Panc1 (cell line): ENCODE measurements around the gene CCDC80. TPM values are rescaled to one million over a fixed set of nuclear protein-coding genes. Genes with fewer than 3 reads are reported as not detected.

Experiments used
- ATAC-seq: fragments of 200-7000 bp; cut with Tn5 transposase; 2 replicates; pipeline ENCODE4 v1.9.1; 2020; ENCODE audit warnings: mild to moderate bottlenecking, moderate library complexity
- BruUV-seq: library from RNA; stranded (reverse); fragments of 400-500 nt; replicated peaks from 2 replicates; lab custom pipeline; 2021; lab: Mats Ljungman, UMichigan
- CTCF ChIA-PET: fragments of 300-600 bp; sonication (Branson Sonifier 250); formaldehyde crosslinking; loops from one replicate; lab custom pipeline; 2022; ENCODE audit warnings: antibody characterized with exemption; lab: Charles Lee
- POLR2A ChIA-PET: fragments of 300-600 bp; sonication (Branson Sonifier 250); formaldehyde crosslinking; loops from one replicate; lab custom pipeline; 2022; ENCODE audit warnings: antibody characterized with exemption; lab: Charles Lee
- DNase-seq: peaks from one replicate; pipeline ENCODE4 v3.0.0-alpha.2; 2010; ENCODE audit warnings: low read depth, low spot score
- H3K27ac ChIP-seq: 2 replicates; pipeline ENCODE4 v1.5.1; 2011; ENCODE audit warnings: mild to moderate bottlenecking, low read length, inconsistent platforms
- H3K27me3 ChIP-seq: fragments of 200-500 bp; sonication (Bioruptor generic); 2 replicates; pipeline ENCODE4 v1.6.0; 2014; ENCODE audit warnings: low read length, inconsistent platforms; ENCODE audit not compliant: control insufficient read depth, insufficient read depth
- H3K36me3 ChIP-seq: fragments of 200-500 bp; sonication (Bioruptor generic); 2 replicates; pipeline ENCODE4 v1.5.1; 2014; ENCODE audit warnings: inconsistent platforms, mild to moderate bottlenecking, low read length, moderate library complexity; ENCODE audit not compliant: control insufficient read depth, insufficient read depth
- H3K4me1 ChIP-seq: 2 replicates; pipeline ENCODE4 v1.5.1; 2011; ENCODE audit warnings: inconsistent platforms, mild to moderate bottlenecking, low read length, moderate library complexity; ENCODE audit not compliant: control insufficient read depth, insufficient read depth
- H3K4me3 ChIP-seq, 2 experiments: 2 replicates each; pipeline ENCODE4 v1.5.1; 2011 to 2012; ENCODE audit warnings: low read depth in 2 of 2, low read length in 2 of 2, mild to moderate bottlenecking in 2 of 2, inconsistent platforms in 1 of 2, moderate library complexity in 1 of 2
- H3K9me3 ChIP-seq: fragments of 200-500 bp; sonication (Bioruptor generic); 2 replicates; pipeline ENCODE4 v1.5.1; 2014; ENCODE audit warnings: low read depth, mild to moderate bottlenecking, inconsistent platforms, low read length, moderate library complexity; ENCODE audit not compliant: control insufficient read depth, insufficient read depth
- CTCF ChIP-seq: fragments of 450-650 bp; IDR thresholded peaks from 2 replicates; pipeline ENCODE4 v1.5.1; 2017; ENCODE audit warnings: mild to moderate bottlenecking
- POLR2AphosphoS5 ChIP-seq: IDR thresholded peaks from 2 replicates; pipeline ENCODE4 v1.6.1; 2012; ENCODE audit warnings: mild to moderate bottlenecking, low read depth, low read length, moderate library complexity
- REST ChIP-seq, 2 experiments: IDR thresholded peaks; 2 replicates each; pipeline ENCODE4 v1.6.1; 2011 to 2012; ENCODE audit warnings: low read depth in 2 of 2, control low read depth in 1 of 2, low read length in 1 of 2, mild to moderate bottlenecking in 1 of 2, moderate library complexity in 1 of 2; ENCODE audit not compliant: insufficient read depth in 1 of 2
- SIN3A ChIP-seq: IDR thresholded peaks from 2 replicates; pipeline ENCODE4 v1.6.1; 2012; ENCODE audit warnings: low read depth, mild to moderate bottlenecking, low read length, moderate library complexity, borderline replicate concordance; ENCODE audit not compliant: insufficient read depth
- TCF7L2 ChIP-seq: IDR thresholded peaks from 2 replicates; pipeline ENCODE4 v1.6.1; 2011; ENCODE audit warnings: mild to moderate bottlenecking, low read depth, low read length, inconsistent platforms
- in situ Hi-C: cut with HindIII; loops from 2 replicates; pipeline ENCODE4 v1.10.0; 2016; ENCODE audit warnings: low sequenced_read_pairs, low pct_unique_long_range_greater_than_20kb
- intact Hi-C: fragments of 100-400 bp; cut with micrococcal nuclease; formaldehyde crosslinking; loops from one replicate; pipeline ENCODE4 v1.10.0; 2022; ENCODE audit not compliant: unreplicated experiment
- total RNA-seq: library from RNA; stranded (reverse); gene quantifications from one replicate; pipeline ENCODE4 v1.2.1, GENCODE V29; 2021; ENCODE audit not compliant: unreplicated experiment

CCDC80 gene
- total RNA-seq, 1 experiment from 2014 or later: 0.64 TPM

- ChIA-PET CTCF (no interaction called here), POLR2A (no interaction called here)
- intact Hi-C loops (no loop called here), in situ Hi-C loops (no loop called here)
- no peak for DNase-seq
- Histone ChIP-seq H3K4me3 (no peak overlapping the region), H3K9me3 (no peaks in the 10 kb centered on the region), H3K4me1 (no peaks in the 10 kb centered on the region), H3K27me3 (no peaks in the 10 kb centered on the region), H3K27ac (no peak overlapping the region), H3K36me3 (no peaks in the 10 kb centered on the region)
- BruUV-seq: no TSS peak
- no peak for ATAC-seq
- TF ChIP-seq SIN3A: no peak
- no peak for TF ChIP-seq CTCF
- TF ChIP-seq TCF7L2: no peak
Observed at GRCh38 chr3:112685420-112685819, 44.5 kb upstream of the CCDC80 start.

GRCh38 chr3:112682361-112682760, 41.4 kb upstream of the CCDC80 start:
- DNase-seq: no peak
- POLR2A ChIA-PET: no interaction called here
- ATAC-seq: no peak
- Histone ChIP-seq H3K27me3 (no peaks in the 10 kb centered on the region), H3K36me3 (no peaks in the 10 kb centered on the region), H3K4me1 (no peaks in the 10 kb centered on the region), H3K27ac (no peak overlapping the region), H3K4me3 (no peak overlapping the region), H3K9me3 (no peaks in the 10 kb centered on the region)
- intact Hi-C loops: no loop called here
- BruUV-seq: no TSS peak
- TF ChIP-seq CTCF (no peak), POLR2AphosphoS5 (no peak), TCF7L2 (no peak), REST (IDR thresholded peaks at IDR 0.05; ENCODE audit: insufficient read depth in 1 of 2, low read depth in 2 of 2, low read length in 1 of 2) (no peak), SIN3A (no peak)
- CTCF ChIA-PET: no interaction called here
- in situ Hi-C loops: no loop called here
